Right ventricle myocardium inferior (tissue), 1 donor: ENCODE data around the gene RER1. TPM values are rescaled to one million over a fixed set of nuclear protein-coding genes. Genes with fewer than 3 reads are reported as not detected.

ENCODE experiments used
- ATAC-seq: fragments of 200-7000 bp; cut with Tn5 transposase; one replicate; pipeline ENCODE4 v1.9.1; 2020; ENCODE audit warnings: mild to moderate bottlenecking, moderate library complexity
- DNase-seq: peaks from one replicate; pipeline ENCODE4 v3.0.0; 2021; ENCODE audit errors: missing footprints
- intact Hi-C: fragments of 100-400 bp; cut with DNase I; formaldehyde crosslinking; loops from one replicate; pipeline ENCODE4 v1.11.0; 2022
- total RNA-seq: library from RNA; stranded (reverse); fragmentation: NEBNext Ultra II Directional; extraction: Animal tissue kit (Norgen Biotek cat#: 25700); gene quantifications from one replicate; pipeline ENCODE4 v1.2.1, GENCODE V29; 2021
- donor health status: DM: no; HTN: yes; CAD: no; lungs with severe emphysema.

RER1 gene
- total RNA-seq, 1 donor from 2014 or later, result 85.8 TPM

DNA sequence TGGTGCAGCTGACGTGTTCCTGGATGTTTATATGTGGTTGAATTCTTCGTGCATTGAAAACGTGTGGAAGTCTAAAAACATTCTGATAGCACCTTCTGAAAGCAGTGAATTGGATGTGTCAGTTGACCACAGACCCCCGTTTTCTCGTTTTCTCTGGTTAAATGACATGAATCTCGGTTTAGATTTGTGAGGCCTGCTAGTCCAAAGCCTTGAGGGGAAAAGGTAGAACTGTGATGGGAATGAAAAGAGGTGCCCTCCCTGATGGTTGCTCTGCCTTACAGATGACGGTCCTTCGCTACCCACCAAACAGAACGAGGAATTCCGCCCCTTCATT lies 8.9 kb downstream of the RER1 start:
- ATAC-seq, result no peak
- no peak for DNase-seq
- intact Hi-C loops, result no loop called here

DNA sequence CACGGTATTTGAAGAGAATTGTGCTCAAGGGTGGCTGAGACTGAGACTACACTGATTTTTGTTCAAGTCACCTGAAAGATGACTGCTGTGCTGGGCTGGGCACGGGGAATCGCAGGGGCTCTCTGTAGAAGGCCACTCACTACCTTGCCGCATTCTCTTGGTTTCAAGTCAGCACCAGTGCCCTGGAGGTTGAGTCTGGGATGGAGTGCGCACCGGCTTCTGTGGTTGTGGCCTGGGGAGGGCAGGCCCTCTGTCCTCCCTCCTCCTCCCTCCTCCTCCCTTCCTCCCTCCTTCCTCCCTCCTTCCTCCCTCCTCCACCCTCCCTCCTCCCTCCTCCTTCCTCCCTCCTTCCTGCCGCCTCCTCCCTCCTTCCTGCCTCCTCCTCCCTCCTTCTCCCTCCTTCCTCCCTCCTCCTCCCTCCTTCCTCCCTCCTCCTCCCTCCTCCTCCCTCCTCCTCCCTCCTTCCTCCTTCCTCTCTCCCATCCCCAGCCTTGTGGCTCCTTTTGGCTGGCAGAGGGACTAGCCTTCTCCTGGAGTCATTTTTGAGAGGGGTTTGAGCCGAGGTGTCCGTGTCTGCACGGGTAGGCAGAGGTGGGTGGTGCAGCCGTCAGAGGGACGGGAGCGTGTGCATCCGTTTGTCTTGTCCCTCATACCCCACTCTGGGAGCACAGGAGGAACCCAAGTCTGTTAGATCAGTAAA lies 9.5 kb downstream of the RER1 start:
- intact Hi-C loops, result no loop called here
- DNase-seq (no peak), ATAC-seq (no peak)

DNA sequence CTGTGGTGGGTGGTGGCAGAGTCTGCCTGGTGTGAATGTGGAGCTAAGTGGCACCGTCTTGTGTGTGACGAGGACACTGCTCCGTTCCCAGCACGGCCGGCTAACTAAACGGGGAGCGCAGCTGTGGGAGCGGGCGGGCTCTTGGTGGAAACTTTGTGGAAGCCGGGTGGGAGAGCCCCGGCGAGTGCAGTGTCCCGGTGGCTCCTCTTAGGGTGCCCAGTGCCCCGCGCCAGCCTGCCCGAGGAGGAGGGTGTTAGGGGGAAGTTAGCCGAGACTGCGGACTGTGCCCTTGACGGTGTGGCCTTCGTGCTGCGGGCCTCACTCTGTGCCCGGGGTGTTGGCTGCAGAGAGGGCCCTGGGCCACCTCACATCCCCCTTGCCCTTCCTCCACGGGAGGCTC lies 10.8 kb downstream of the RER1 start:
- ATAC-seq (no peak), DNase-seq (no peak)
- intact Hi-C loops, result no loop called here

DNA sequence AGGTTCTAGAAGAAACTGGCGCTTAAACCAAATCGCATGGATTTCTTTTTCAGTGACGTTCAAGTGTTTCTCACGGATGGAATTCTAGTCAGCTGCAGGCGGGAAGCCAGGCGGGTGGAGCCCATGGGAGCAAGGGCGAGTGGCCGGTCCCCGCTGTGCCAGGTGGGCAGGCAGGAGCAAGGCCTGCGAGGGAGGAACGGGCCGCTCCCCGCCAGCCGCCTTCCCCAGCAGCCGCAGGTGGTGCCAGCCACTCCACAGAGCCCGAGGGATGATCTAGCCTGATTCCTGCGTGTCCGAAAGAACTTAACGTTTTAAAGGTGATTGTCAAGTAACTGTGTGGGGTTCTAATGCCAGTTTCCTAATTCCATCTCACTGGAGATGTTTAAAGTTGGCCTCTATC lies 11.6 kb downstream of the RER1 start:
- intact Hi-C loops, result no loop called here
- DNase-seq (no peak), ATAC-seq (no peak)

DNA sequence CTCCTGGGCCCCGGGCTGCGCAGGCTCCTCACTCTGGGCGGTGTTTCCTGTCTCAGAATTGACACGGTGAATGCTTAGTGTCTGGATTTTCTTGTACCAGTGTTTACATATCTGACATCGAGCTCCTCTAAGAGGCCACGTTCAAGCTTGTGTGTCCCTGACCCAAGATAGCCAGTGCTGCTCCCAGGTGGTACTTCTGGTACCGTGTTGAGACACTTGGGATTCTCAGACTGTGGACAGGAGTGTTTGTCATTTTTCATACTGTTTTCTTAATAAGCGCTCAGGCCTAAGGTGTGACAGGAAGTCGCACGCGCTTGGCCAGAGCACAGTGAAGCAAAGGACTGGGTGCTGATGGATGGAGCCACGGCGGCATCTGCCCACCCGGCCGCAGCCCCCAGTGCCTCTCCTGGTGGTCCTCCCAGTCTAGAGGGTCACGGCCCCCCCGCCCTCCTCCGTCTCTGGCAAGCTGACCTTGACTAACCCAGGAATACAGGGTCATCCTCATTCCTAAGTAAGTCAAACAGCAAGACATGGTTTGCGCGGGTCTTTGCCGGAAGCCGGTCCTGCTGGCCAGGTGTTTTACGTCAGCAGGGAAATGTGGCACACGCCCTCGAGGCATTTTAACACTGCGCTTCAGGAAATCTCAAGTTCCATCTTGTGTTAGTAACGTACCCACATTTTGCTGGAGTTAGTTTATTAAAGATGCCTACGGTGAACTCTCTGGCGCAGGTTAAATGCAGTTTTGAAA lies 12.7 kb downstream of the RER1 start:
- no peak for ATAC-seq
- no peak for DNase-seq
- intact Hi-C loops, result no loop called here

DNA sequence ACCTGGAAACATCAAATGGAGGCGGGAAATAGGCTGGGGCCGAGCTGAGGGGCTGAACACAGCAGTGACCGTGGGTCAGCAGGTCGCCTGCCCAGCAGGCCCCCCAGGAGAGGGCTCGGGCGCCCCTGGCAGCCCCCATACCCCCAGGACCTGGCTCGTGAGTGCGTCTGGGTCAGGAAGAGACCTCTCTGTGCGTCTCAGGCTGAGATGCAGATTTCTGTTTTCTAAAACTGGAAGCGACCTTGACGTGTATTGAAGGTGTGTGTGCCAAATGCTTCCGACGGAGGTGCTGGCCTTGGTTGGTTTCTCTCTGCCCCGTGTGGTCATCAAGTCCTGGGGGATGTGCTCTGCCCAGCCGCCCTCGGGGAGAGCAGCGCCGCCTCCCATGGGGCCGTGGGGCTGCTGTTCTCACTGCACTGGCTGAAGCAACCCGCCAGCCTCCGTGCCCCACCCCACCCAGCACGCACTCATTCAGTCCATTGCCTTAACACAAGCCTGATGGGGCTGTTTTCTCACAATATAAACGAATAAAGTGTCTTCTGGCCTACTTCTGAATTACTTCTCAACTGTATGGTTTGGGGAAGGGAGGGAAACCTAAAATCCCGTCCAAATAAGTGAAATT lies 13.4 kb downstream of the RER1 start:
- ATAC-seq (no peak), DNase-seq (no peak)
- intact Hi-C loops, result no loop called here

DNA sequence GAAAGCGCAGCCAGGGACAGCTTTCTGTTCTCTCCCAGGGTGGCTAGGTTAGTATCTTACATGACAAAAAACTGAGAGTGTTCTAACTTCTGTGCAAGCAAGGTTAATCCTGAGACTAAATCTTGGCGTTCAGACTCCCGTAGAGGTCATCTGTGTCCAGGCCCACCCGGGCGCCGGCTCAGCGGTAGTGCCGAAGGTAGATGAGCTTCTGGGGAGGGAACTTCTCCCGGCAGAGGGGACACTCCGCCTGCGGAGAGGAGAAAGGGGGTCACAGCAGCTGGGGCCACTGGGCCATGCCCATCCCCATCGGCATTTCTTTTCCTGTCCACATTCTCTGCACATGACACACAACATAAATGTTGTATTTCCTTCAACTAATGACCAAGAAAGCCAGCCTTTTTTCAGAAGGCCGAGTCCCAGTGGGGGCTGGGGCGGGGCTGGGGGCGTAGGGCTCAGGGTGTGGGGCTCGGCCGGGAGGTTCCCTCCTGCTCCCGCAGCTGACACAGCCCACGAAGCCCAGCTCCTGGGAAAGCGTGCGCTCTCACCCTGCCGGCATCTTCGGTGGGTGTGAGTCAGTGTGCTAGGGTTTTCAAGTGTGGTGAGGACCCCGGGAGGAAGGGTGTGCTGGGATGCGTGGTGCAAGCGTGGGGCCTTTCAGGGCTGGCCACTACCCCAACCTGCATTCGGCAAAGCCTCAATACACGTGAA lies 14.1 kb downstream of the RER1 start:
- intact Hi-C loops, result no loop called here
- no peak for ATAC-seq

DNA sequence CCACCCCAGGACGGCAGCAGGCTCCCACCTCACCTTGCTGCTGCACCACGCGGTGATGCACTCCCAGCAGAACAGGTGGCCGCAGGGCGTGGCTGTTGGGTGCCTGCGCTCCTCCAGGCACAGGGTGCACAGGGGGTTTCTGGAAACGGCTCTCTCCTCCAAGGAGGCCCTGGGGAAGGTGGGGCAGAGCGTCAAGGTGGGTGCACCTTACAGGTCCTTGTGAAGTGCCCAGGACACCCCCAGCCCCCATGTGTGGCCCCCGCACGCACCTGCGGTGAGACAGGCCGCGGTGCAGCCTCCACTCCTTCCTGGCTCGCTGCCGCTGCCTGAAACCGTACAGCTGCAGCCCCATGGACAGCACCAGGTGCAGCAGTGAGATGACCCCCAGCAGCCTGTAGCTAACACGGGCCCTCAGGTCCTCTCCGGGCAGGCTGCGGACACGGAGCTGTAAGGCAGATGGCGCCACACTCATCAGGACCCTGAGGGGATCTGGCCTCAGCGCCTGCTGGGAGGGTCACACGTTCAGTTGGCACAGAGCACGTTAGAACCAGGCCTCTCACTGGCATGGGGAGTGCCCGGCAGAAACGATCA lies 14.9 kb downstream of the RER1 start:
- intact Hi-C loops, result no loop called here
- ATAC-seq (no peak), DNase-seq (no peak)

More for the DNA sequence above, 14.1 kb downstream of the RER1 start:
- DNase-seq, result no peak

DNA sequence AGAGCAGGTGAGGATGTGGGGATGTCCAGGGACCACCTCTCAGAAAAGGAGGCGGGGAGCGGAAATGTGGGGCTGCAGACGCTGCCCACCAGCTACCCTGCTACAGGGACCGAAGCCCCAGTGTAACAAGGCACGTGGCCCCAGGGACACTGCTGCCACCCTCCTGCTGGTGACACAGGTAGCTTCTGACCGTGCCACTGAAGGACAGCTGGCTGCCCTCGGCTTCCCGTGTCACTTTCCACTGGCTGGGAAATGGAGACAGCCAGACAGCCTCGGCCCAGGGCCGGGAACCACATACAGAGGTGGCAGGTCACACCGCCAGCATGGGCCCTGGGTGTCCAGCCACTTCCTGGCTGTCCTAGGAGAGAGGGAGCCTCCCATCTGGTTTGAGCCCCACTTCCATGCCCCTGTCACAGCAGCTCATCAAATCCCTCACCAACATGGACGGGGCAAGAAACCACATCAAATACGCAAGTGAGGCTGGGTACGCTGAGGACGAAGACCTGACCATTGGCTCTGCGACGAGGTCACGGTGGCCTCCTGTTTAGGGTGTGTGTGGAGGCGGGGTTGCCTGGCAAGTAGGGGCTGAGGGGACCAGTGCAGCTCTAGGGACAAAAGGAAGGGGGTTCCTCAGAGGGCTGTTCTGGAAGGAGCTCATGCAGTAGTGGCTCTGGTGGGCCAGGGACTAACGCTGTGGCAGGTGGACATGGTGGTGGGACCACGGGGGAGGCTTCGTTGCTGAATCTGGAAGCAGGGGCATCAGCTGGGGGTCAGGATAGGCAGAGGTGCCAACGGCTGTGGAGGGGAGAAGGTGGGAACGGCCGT lies 15.7 kb downstream of the RER1 start:
- ATAC-seq, result no peak
- no peak for DNase-seq
- intact Hi-C loops, result no loop called here

DNA sequence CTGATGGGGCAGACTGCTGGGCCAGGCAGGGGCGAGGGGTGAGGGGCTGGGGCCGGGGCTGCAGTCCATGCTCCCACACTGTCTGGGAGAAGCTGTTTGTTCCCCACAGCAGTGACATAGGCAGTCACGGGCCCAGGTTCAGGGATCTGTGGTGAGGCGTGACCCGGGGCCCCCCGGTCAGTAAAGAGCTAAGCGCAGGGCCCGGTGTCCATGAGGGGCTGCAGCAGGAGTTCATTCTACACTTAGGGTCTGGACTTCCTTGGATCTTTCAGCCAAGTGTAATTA lies 16.3 kb downstream of the RER1 start:
- intact Hi-C loops, result no loop called here
- DNase-seq (no peak), ATAC-seq (no peak)

DNA sequence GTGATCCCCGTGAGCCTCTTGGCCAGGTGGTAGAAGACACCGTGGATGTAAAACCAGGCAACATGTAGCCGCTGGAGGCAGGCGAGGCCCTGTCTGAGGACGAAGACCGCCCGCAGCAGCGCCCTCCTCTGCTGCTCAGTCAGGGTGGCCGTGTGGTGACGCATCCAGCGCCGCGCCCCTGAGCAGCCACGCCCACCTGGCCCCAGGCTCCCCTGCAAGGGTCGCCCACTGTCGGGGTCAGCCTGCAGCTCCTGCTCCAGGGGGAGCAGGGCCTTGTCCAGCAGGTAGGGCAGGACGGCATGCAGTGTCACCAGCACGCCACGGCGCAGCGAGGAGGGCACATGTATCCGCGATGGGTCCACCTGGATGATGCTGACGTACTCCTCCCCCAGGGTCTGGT lies 16.8 kb downstream of the RER1 start:
- ATAC-seq (no peak), DNase-seq (no peak)
- intact Hi-C loops, result no loop called here

DNA sequence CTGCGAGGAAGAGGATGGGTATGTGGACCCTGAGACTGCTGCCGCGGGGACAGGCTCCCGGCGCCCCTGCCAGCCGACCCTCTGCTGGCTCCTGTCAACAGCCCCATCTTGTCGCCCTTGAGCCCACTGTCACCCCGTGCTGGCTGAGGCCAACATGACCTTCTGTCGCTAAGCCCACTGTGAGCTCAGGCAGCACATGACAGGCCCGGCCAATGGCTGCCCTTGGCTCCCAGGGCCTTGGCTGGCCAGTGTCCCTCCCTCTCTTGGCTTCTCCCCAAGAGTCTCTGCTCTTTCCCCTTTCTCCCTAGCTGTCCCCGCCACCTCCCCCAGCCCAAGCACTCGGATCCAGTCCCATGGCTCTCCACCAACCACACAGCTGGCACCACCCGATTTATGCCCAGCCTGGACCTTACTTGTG lies 17.2 kb downstream of the RER1 start:
- DNase-seq (no peak), ATAC-seq (no peak)
- intact Hi-C loops, result no loop called here

DNA sequence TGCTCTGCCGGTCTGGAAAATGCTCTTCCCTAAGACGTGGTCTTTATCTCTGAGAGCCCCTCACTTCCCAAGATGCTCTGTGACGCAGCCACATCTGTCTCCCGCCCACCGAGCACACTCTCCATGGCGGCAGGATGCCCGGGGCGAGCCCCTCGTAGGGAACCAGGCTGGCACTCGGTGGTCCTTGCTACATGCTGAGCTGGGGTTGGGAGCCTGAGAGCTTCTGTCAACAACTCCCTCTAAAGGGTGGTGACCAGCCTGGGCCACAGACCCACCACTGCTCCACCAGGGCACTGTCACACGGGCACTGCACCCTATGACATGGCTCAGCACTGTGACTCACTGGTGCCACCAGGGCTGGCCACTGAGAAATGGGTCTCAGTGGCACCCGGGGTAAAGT lies 18.1 kb downstream of the RER1 start:
- no peak for DNase-seq
- no peak for ATAC-seq
- intact Hi-C loops, result loop anchor here (5.0 to 10.0 kb wide), 3 partner anchors 118 to 1015 kb away; partner anchors contain the start of gene PANK4

DNA sequence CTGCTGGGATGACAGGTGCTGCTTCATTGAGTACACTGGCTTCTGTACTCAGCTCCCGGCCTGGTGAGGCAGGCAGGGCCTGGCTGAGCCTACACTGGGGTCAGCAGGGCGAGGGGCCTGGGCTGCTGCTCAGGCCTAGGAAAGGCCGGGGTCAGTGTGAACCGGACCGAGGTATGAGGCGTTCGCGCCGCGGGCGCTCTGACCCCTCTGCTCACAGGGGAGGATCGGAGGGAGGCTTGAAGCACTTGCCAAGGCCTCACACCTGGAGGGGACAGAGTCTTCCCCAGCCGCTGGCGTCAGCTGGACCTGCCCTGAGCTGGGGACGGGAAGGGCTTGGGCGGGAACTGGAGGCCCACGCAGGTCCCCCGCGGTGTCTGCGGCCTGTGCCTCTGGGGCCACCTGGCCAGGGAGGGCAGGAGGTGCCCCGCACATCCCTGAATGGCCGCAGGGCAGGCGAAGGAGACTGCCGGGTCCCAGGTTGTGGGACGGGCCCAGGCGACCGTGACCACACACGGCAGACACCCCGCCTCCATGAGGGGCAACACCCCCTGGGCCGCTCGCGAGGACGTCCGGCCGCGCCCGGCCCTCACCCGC lies 20.3 kb downstream of the RER1 start:
- intact Hi-C loops, result loop anchor here (5.0 to 10.0 kb wide), 3 partner anchors 115 to 1013 kb away; partner anchors contain the start of gene PANK4
- no peak for DNase-seq
- no peak for ATAC-seq

DNA sequence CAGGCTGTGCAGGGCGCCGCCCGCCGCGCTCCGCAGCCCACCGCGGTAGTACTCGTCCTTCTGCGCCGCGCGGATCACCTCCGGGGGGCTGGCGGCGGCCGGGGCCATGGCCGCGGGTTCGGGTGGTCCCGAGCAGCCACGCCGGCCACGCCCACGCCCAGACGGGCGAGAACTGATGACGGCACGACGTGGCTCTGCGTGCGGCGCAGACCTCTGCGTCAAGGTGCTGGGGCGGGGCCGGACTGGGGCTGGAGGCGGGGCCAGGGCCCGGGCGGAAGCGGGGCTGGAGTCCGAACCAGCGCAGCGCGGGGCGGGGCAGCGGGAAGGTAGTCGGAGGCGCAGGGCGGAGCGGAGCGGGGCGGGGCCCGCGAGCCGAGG lies 20.7 kb downstream of the RER1 start, which contains the start of gene PEX10:
TSS of gene PEX10 (minus strand) at position 170 of the 378 bp plus-strand sequence. CDS start at position 108, 62 bp downstream.
- ATAC-seq, result peak; percentile 97
- intact Hi-C loops, result loop anchor here (5.0 to 10.0 kb wide), 3 partner anchors 115 to 1012 kb away; partner anchors contain the start of gene PANK4

DNA sequence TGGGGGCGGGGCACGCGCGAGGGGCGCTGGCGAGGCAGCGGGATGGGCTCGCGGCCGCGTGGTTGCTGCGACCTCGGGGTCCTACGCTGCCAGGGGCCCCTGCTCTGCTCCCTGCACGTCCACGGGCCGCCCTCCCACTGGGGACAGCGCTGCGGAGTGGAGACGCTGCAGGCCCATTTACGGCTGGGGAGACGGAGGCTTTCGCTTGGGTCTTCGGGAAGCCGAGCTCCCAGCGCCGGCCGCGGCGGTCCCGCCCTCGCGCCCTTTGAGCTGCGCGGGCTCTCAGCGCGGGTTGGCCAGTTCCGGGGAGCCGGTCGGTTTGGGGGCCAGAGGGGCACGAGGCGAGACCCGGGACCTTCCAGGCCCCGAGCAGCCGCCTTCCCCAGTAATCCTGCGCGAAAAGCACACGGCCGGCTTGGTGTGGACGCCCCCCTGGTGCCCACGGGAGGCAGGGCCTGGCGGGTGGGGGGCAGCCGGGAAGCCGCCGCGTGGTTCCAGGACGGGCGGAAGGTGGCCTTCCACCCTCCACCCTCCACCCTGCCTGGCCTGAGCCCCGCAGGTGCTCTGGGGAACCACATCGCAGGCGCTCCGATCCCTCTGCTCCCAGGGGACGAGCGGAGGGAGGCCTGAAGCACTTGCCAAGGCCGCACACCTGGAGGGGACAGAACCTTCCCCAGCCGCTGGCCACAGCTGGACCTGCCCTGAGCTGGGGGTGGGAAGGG lies 21.3 kb downstream of the RER1 start:
- no peak for ATAC-seq
- intact Hi-C loops, result loop anchor here (5.0 to 10.0 kb wide), 3 partner anchors 114 to 1012 kb away; partner anchors contain the start of gene PANK4
- no peak for DNase-seq

More for the DNA sequence above, 20.7 kb downstream of the RER1 start, which contains the start of gene PEX10:
- peak; percentile 99 for DNase-seq
